SJCRH30 (cell line): ENCODE data around the gene TIGD7. TPM values are rescaled to one million over a fixed set of nuclear protein-coding genes. Genes with fewer than 3 reads are reported as not detected.
"Not testable (repeated sequence)": the region's sequence is repeated elsewhere in the genome, so short reads cannot be mapped to it uniquely, and the experiment has no call there.

Experiments used
- DNase-seq, 2 experiments: peaks; one replicate each; pipeline ENCODE4 v3.0.0-alpha.2; 2015 to 2020
- H3K27ac ChIP-seq: fragments of 250-450 bp; sonication (Bioruptor Pico); 2 replicates; pipeline ENCODE4 v1.5.1; 2020; ENCODE audit warnings: mild to moderate bottlenecking, moderate library complexity
- H3K27me3 ChIP-seq: fragments of 250-450 bp; sonication (Bioruptor Pico); 2 replicates; pipeline ENCODE4 v1.5.1; 2020; ENCODE audit warnings: mild to moderate bottlenecking, moderate library complexity
- H3K36me3 ChIP-seq: fragments of 250-450 bp; sonication (Bioruptor Pico); 2 replicates; pipeline ENCODE4 v1.5.1; 2020; ENCODE audit warnings: mild to moderate bottlenecking, moderate library complexity
- H3K4me1 ChIP-seq: fragments of 250-450 bp; sonication (Bioruptor Pico); 2 replicates; pipeline ENCODE4 v1.5.1; 2020; ENCODE audit warnings: mild to moderate bottlenecking, moderate library complexity
- H3K4me3 ChIP-seq: fragments of 250-450 bp; sonication (Bioruptor Pico); 2 replicates; pipeline ENCODE4 v1.5.1; 2020; ENCODE audit warnings: mild to moderate bottlenecking, moderate library complexity
- H3K9me3 ChIP-seq: fragments of 250-450 bp; sonication (Bioruptor Pico); replicated peaks from 2 replicates; pipeline ENCODE4 v1.5.1; 2020; ENCODE audit warnings: mild to moderate bottlenecking, moderate library complexity
- total RNA-seq: library from RNA; depleted of rRNA; stranded (reverse); fragments of >200 nt; shearing (Covaris generic); gene quantifications from 2 replicates; pipeline ENCODE4 v1.2.3, GENCODE V29; 2014

TIGD7 gene
- total RNA-seq, 1 experiment from 2014 or later, result 4.7 TPM

DNA sequence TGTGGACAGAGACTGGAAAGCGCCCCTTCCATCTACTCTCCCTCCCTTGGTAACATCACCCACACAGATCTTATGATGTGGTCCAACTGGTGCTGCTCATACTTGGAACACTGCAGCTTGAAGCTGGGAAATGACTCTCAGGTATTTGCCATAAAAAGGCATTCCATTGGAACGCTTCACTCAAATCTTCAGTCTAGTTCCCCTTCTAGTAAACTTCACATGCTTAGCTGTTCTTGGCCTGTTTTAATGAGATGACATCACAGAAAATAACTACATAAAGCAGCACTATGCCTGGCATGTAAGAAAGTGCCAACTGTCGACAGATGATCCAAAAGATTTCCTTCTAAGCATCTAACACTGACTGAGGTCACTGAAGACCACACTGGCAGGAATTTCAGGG lies 12.6 kb downstream of the TIGD7 start:
- Histone ChIP-seq H3K4me1 (no peaks in the 10 kb centered on the region), H3K27me3 (no peaks in the 10 kb centered on the region), H3K4me3 (no peak overlapping the region), H3K9me3 (peaks cover 19% of the 10 kb centered on the region), H3K36me3 (peaks cover 70% of the 10 kb centered on the region), H3K27ac (no peak overlapping the region)
- no peak for DNase-seq

GRCh38 chr16:3289998-3290673 lies 15.1 kb downstream of the TIGD7 start:
- Histone ChIP-seq H3K4me1 (peaks cover under 1% of the 10 kb centered on the region; the same call in 1 of the 2 replicates), H3K27ac (no peak overlapping the region), H3K27me3 (no peaks in the 10 kb centered on the region), H3K36me3 (peaks cover 89% of the 10 kb centered on the region), H3K4me3 (no peak overlapping the region), H3K9me3 (peaks cover 15% of the 10 kb centered on the region)
- no peak for DNase-seq

GRCh38 chr16:3285131-3285530 lies 20.1 kb downstream of the TIGD7 start:
- Histone ChIP-seq H3K27me3 (no peaks in the 10 kb centered on the region), H3K4me1 (peaks cover 3% of the 10 kb centered on the region; the same call in 1 of the 2 replicates), H3K36me3 (peaks cover 49% of the 10 kb centered on the region), H3K9me3 (peaks cover 9% of the 10 kb centered on the region), H3K27ac (no peak overlapping the region), H3K4me3 (no peak overlapping the region; the same call in 1 of the 2 replicates)
- DNase-seq, result no peak

DNA sequence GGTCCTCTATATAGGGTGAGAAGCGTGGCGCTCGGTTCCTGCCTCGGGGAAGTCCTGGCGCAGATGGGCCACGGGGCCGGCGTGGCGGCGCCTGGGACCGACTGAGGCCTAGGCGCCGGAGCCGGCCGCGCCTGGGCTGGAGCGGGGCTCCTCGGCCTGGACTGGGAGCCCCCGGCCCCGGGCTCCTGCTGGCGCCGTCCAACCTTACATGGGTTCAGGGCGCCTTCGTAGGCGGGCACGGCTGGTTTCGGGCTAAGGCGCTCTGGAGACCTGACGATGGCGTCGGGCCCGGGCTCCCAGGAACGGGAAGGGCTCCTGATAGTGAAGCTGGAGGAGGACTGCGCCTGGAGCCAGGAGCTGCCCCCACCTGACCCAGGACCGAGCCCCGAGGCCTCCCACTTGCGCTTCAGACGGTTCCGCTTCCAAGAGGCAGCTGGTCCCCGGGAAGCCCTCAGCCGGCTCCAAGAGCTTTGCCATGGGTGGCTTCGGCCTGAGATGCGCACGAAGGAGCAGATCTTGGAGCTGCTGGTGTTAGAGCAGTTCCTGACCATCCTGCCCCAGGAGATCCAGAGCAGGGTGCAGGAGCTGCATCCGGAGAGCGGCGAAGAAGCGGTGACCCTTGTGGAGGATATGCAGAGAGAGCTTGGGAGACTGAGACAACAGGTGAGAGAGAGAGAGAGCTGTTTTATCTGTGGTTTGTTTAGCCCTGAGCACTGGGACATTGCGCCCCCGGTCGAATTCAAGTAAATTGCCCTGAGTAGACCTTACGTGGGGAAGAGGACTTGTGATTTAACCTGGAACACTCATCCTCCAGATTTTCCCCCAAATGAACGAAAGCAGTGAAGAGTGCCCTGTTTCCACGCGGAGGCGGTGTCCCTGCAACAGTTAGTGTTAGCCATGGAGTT lies 21.4 kb downstream of the TIGD7 start:
- H3K27me3 ChIP-seq, result no peaks in the 10 kb centered on the region
- peaks cover 3% of the 10 kb centered on the region; the same call in 1 of the 2 replicates for H3K4me1 ChIP-seq
- peak overlapping the region; percentile 97 for H3K27ac ChIP-seq
- peaks cover 35% of the 10 kb centered on the region for H3K36me3 ChIP-seq
- DNase-seq, result no peak
- peak overlapping the region; percentile 80 for H3K4me3 ChIP-seq
- H3K9me3 ChIP-seq, result peaks cover under 1% of the 10 kb centered on the region; the same call in 1 of the 2 replicates

DNA sequence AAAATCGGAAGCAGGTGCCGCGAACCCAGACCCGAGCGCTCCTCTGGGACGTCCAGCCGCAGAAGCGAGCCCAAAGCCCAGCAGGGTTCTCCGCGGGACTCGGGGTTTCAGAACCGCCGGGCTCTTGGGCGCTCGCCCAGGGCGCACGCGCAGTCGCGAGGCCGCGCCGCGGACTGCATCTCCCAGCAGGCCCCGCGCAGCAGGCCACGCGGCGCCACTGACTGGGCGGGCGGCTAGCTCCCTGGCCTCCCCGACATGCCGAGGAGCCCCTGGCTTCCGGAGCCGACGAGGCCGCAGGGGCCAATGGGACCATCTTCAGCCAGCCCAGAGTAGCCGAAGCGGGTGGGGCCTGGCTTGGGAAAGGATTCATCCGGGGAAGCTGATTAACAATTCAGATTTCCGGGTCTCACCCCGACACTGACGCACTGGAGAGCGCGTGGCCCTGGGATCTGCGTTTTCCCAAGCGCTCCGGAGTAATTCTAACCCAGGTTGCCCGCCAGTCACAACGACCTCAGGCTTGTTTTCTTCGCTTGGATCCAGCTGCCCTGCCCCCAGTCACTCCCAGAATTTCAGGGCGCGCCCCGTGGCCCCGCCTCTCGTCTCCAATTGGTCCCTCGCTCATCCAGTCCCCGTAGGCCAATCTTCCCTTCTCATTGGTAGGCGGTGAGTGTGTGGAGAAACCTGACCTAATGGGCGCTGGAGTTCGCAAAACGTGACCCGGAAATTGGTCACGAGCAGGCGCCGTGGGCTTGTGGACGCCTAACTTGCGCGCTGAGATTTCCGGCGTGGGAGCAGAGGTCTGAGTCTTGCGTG lies 22.3 kb downstream of the TIGD7 start, which contains the start of gene ZNF263:
TSS of gene ZNF263 (plus strand) at position 762 of the 813 bp plus-strand sequence. CDS start 328 bp downstream, outside the sequence.
- Histone ChIP-seq H3K4me3 (peak within 1 kb of the TSS; percentile 80), H3K36me3 (peaks cover 28% of the 10 kb centered on the region), H3K27me3 (no peaks in the 10 kb centered on the region), H3K27ac (peak within 1 kb of the TSS; percentile 97), H3K4me1 (peaks cover 3% of the 10 kb centered on the region; the same call in 1 of the 2 replicates), H3K9me3 (no peaks in the 10 kb centered on the region; the same call in 1 of the 2 replicates)
- peak; percentile 96 to 97 for DNase-seq

DNA sequence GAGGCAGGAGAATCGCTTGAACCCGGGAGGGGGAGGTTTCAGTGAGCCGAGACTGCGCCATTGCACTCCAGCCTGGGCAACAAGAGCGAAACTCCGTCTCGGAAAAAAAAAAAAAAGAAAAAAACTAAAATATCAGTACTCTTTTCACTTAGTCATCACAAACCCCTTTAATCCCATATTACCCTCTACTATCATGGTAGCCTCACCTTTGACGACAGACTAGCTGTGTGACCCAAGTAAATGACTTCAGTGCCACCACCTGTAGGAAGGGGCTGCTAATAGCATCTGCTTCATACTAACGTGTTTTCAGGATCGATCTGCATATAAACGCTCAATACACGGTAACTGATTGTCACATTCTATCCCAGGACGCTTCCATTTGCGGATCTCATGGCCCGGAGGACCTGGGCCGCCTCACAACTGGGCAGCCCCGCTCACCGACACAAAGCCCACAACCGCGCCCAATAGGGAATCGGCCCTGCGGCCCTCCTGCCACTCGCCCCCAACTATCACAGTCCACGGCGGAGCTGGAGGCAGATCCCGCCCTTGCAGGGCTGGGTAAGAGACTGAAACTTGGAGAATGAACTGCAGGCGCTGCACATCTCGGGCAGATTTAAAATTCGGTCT lies 23.0 kb downstream of the TIGD7 start:
- Histone ChIP-seq H3K9me3 (no peaks in the 10 kb centered on the region), H3K27me3 (no peaks in the 10 kb centered on the region), H3K4me3 (peak overlapping the region; percentile 80), H3K36me3 (peaks cover 21% of the 10 kb centered on the region), H3K4me1 (peaks cover 3% of the 10 kb centered on the region; the same call in 1 of the 2 replicates), H3K27ac (peak overlapping the region; percentile 97)
- DNase-seq, result peak; percentile 82 to 85

DNA sequence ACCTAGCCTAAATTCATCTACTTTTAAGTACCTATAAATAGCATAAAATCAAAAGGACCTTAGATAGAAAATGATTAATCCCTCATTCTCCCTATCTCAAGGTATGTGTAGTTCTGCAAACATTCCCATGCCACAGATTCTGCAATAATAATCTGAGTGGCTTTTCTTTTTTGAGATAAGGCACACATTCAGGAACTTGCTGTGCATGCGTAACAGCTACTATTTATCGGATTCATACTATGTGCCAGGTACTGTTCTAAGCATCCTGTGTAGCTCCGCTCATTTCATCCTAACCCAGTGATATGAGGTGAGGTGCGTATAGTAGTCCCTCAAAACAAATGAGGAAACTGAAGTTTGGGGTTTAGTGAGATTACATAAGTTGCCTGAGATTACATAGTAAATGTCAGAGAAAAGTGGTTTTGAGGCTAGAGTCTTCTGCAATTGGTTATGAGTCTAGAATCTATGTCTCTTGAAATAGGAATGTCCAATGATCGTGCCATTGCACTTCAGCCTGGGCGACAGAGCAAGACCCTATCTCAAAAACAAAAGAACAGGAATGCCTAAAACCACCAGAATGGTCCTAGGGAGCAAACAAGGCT lies 23.9 kb downstream of the TIGD7 start:
- Histone ChIP-seq H3K9me3 (no peaks in the 10 kb centered on the region), H3K27ac (no peak overlapping the region), H3K36me3 (peaks cover 13% of the 10 kb centered on the region), H3K4me3 (no peak overlapping the region), H3K4me1 (peaks cover 3% of the 10 kb centered on the region; the same call in 1 of the 2 replicates), H3K27me3 (no peaks in the 10 kb centered on the region)
- DNase-seq, result no peak

- Histone ChIP-seq H3K27me3 (no peaks in the 10 kb centered on the region), H3K27ac (no peak overlapping the region), H3K4me3 (no peak overlapping the region), H3K36me3 (no peaks in the 10 kb centered on the region), H3K4me1 (no peaks in the 10 kb centered on the region), H3K9me3 (no peaks in the 10 kb centered on the region)
- no peak for DNase-seq
Measured at GRCh38 chr16:3276679-3277078, 28.6 kb downstream of the TIGD7 start.

- no peaks in the 10 kb centered on the region for H3K4me1 ChIP-seq
- H3K27ac ChIP-seq, result no peak overlapping the region
- DNase-seq, result no peak
- H3K4me3 ChIP-seq, result peak overlapping the region; percentile 33
- no peaks in the 10 kb centered on the region for H3K9me3 ChIP-seq
- no peaks in the 10 kb centered on the region for H3K36me3 ChIP-seq
- H3K27me3 ChIP-seq, result no peaks in the 10 kb centered on the region
Measured at GRCh38 chr16:3274947-3275346, 30.3 kb downstream of the TIGD7 start.

GRCh38 chr16:3274490-3274889 lies 30.7 kb downstream of the TIGD7 start:
- Histone ChIP-seq H3K4me1 (no peaks in the 10 kb centered on the region), H3K27ac (no peak overlapping the region), H3K27me3 (no peaks in the 10 kb centered on the region), H3K4me3 (peak overlapping the region; percentile 33), H3K9me3 (no peaks in the 10 kb centered on the region), H3K36me3 (no peaks in the 10 kb centered on the region)
- DNase-seq, result peak; percentile 60 to 78

GRCh38 chr16:3271281-3271680 lies 33.9 kb downstream of the TIGD7 start:
- H3K4me3 ChIP-seq, DNase-seq, H3K9me3 ChIP-seq, H3K27me3 ChIP-seq, H3K27ac ChIP-seq, H3K36me3 ChIP-seq, H3K4me1 ChIP-seq: not testable (repeated sequence)

DNA sequence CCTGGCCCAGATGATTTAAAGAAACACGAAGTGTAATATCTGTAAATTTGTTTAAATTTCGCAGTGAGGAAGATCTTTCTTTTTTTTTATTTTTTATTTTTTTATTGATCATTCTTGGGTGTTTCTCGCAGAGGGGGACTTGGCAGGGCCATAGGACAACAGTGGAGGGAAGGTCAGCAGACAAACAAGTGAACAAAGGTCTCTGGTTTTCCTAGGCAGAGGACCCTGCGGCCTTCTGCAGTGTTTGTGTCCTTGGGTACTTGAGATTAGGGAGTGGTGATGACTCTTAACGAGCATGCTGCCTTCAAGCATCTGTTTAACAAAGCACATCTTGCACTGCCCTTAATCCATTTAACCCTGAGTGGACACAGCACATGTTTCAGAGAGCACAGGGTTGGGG lies 34.5 kb downstream of the TIGD7 start:
- not testable (repeated sequence) for H3K27ac ChIP-seq, H3K9me3 ChIP-seq, H3K4me1 ChIP-seq, H3K36me3 ChIP-seq, H3K27me3 ChIP-seq, H3K4me3 ChIP-seq, DNase-seq

- Histone ChIP-seq H3K27ac (no peak overlapping the region), H3K27me3 (no peaks in the 10 kb centered on the region), H3K4me1 (0 out of 2 replicates have a peak, but pooled peaks cover 2% of the 10 kb centered on the region), H3K9me3 (no peaks in the 10 kb centered on the region), H3K4me3 (no peak overlapping the region), H3K36me3 (no peaks in the 10 kb centered on the region)
- no peak for DNase-seq
Measured at GRCh38 chr16:3268294-3268693, 36.9 kb downstream of the TIGD7 start.
